H1 (cell line): ENCODE measurements around the gene TBC1D10A.

Source experiments
- CHD2 ChIP-seq: IDR thresholded peaks from 2 replicates; pipeline ENCODE4 v1.6.1; 2012; ENCODE audit warnings: low read length, improper control_type of control experiment
- EGR1 ChIP-seq: IDR thresholded peaks from 2 replicates; pipeline ENCODE4 v1.6.1; 2011; ENCODE audit warnings: low read depth, low read length, borderline replicate concordance
- KDM5A ChIP-seq: fragments of 200-600 bp; IDR thresholded peaks from 2 replicates; pipeline ENCODE4 v1.7.1; 2012; ENCODE audit warnings: mild to moderate bottlenecking, low read length, inconsistent platforms, mixed read lengths
- SAP30 ChIP-seq: fragments of 300-600 bp; sonication (generic); IDR thresholded peaks from 2 replicates; pipeline ENCODE4 v1.7.1; 2012; ENCODE audit warnings: low read length, moderate library complexity, mild to moderate bottlenecking, inconsistent platforms; ENCODE audit not compliant: insufficient read depth, insufficient replicate concordance
- TF ChIP-seq, protein P1 (sequence below), 3 experiments: IDR thresholded peaks; 1 replicate in 2 of 3; 2 replicates in 1 of 3; pipeline versions ENCODE4 v1.5.1 to v1.6.1; 2011; ENCODE audit warnings: low read length in 3 of 3, mild to moderate bottlenecking in 3 of 3, inconsistent platforms in 2 of 3, low read depth in 1 of 3, moderate library complexity in 1 of 3; ENCODE audit not compliant: insufficient read depth in 1 of 3; ENCODE audit errors: control extremely low read depth in 1 of 3
- TF ChIP-seq, protein P2 (sequence below): IDR thresholded peaks from 2 replicates; pipeline ENCODE4 v1.6.1; 2011; ENCODE audit warnings: low read length, improper control_type of control experiment

GRCh38 chr22:30313527-30314363, 13.0 kb downstream of the TBC1D10A start:
- no peak for TF ChIP-seq EGR1
- TF ChIP-seq, protein P1, sequence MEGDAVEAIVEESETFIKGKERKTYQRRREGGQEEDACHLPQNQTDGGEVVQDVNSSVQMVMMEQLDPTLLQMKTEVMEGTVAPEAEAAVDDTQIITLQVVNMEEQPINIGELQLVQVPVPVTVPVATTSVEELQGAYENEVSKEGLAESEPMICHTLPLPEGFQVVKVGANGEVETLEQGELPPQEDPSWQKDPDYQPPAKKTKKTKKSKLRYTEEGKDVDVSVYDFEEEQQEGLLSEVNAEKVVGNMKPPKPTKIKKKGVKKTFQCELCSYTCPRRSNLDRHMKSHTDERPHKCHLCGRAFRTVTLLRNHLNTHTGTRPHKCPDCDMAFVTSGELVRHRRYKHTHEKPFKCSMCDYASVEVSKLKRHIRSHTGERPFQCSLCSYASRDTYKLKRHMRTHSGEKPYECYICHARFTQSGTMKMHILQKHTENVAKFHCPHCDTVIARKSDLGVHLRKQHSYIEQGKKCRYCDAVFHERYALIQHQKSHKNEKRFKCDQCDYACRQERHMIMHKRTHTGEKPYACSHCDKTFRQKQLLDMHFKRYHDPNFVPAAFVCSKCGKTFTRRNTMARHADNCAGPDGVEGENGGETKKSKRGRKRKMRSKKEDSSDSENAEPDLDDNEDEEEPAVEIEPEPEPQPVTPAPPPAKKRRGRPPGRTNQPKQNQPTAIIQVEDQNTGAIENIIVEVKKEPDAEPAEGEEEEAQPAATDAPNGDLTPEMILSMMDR (IDR thresholded peaks at IDR 0.05; ENCODE audit: control extremely low read depth in 1 of 3, insufficient read depth in 1 of 3, low read depth in 1 of 3, low read length in 3 of 3), result no peak
- no peak for TF ChIP-seq KDM5A
- TF ChIP-seq SAP30, result no peak
- TF ChIP-seq CHD2, result no peak
- TF ChIP-seq, protein P2, sequence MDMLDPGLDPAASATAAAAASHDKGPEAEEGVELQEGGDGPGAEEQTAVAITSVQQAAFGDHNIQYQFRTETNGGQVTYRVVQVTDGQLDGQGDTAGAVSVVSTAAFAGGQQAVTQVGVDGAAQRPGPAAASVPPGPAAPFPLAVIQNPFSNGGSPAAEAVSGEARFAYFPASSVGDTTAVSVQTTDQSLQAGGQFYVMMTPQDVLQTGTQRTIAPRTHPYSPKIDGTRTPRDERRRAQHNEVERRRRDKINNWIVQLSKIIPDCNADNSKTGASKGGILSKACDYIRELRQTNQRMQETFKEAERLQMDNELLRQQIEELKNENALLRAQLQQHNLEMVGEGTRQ, result no peak
